ENCODE measurements around the gene RMND1.

Gene RMND1

DNA sequence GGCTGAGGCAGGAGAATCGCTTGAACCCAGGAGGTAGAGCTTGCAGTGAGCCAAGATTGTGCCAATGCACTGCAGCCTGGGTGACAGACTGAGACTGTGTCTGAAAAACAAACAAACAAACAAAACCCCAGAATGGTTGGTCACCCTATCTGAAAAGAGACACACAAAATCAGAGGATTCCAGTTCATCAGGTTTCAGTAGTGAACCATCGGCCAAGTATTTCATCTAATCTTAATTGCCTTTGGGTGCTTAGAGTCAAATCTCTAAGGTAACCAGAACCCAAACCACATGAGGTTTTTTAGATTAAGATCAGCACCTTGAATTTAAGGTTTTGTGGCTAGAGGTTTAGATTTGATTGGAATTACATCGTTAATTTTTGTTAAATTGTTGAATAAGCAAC lies 52.2 kb downstream of the RMND1 start:
- H3F3A ChIP-seq (ENCODE audit: insufficient read depth, low read length): no peaks in the 10 kb centered on the region
- H4K20me1 ChIP-seq (ENCODE audit: insufficient read depth, low read length): peaks cover 2% of the 10 kb centered on the region; the same call in 1 of the 2 replicates
- H3K9me2 ChIP-seq (ENCODE audit: low read depth, low read length): no peaks in the 10 kb centered on the region
- peaks cover 89% of the 10 kb centered on the region for H3K79me2 ChIP-seq (ENCODE audit: insufficient read depth, low read length)
- H3K4me1 ChIP-seq (ENCODE audit: insufficient read depth, low read length, severe bottlenecking): peaks cover 9% of the 10 kb centered on the region
- no peak overlapping the region for H3K4me2 ChIP-seq (ENCODE audit: low read length)
- H3K36me3 ChIP-seq (ENCODE audit: insufficient read depth, low read length): peaks cover 75% of the 10 kb centered on the region
- no peak overlapping the region for H3K27ac ChIP-seq (ENCODE audit: low read depth, low read length, poor library complexity, severe bottlenecking)
- H3K9me3 ChIP-seq (ENCODE audit: low read length): no peaks in the 10 kb centered on the region
- TF ChIP-seq, protein P1, sequence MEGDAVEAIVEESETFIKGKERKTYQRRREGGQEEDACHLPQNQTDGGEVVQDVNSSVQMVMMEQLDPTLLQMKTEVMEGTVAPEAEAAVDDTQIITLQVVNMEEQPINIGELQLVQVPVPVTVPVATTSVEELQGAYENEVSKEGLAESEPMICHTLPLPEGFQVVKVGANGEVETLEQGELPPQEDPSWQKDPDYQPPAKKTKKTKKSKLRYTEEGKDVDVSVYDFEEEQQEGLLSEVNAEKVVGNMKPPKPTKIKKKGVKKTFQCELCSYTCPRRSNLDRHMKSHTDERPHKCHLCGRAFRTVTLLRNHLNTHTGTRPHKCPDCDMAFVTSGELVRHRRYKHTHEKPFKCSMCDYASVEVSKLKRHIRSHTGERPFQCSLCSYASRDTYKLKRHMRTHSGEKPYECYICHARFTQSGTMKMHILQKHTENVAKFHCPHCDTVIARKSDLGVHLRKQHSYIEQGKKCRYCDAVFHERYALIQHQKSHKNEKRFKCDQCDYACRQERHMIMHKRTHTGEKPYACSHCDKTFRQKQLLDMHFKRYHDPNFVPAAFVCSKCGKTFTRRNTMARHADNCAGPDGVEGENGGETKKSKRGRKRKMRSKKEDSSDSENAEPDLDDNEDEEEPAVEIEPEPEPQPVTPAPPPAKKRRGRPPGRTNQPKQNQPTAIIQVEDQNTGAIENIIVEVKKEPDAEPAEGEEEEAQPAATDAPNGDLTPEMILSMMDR (IDR thresholded peaks at IDR 0.05; ENCODE audit: low read length): no peak
- TF ChIP-seq EZH2 (IDR thresholded peaks at IDR 0.05; ENCODE audit: borderline replicate concordance, low read length): no peak
- H2AFZ ChIP-seq (ENCODE audit: low read length): no peak overlapping the region
- H3K27me3 ChIP-seq (ENCODE audit: insufficient read depth, low read length): no peaks in the 10 kb centered on the region
- no peak overlapping the region for H3K4me3 ChIP-seq (ENCODE audit: low read depth, low read length, poor library complexity, severe bottlenecking)
- H3K9ac ChIP-seq (ENCODE audit: low read length): no peak overlapping the region

DNA sequence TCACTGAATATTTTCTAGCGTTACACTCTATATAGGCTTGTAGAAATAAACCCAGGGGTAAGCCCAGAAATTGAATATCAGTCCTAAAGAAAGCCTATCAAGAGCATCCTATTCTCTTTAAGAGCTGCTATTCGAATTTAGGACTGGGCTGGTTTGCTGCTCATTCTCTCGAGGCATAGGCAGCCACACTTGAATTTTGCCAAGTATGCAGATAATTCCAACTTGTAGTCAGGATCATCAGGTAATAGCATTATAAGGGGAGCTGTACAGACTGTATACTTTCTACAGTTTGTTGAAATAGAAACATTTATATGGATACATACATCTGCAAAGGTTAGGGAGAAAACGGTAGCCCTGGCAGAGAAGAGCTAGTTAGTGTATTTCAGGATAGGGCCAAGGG lies 58.5 kb downstream of the RMND1 start:
- no peak for TF ChIP-seq EZH2 (IDR thresholded peaks at IDR 0.05; ENCODE audit: borderline replicate concordance, low read length)
- TF ChIP-seq, protein P1 (IDR thresholded peaks at IDR 0.05; ENCODE audit: low read length): no peak
- Histone ChIP-seq H3K4me3 (ENCODE audit: low read depth, low read length, poor library complexity, severe bottlenecking) (peak overlapping the region; percentile 100), H3K4me2 (ENCODE audit: low read length) (peak overlapping the region; percentile 92), H4K20me1 (ENCODE audit: insufficient read depth, low read length) (peaks cover 2% of the 10 kb centered on the region; the same call in 1 of the 2 replicates), H3K9ac (ENCODE audit: low read length) (peak overlapping the region; percentile 72), H3K4me1 (ENCODE audit: insufficient read depth, low read length, severe bottlenecking) (peaks cover 46% of the 10 kb centered on the region), H3K27ac (ENCODE audit: low read depth, low read length, poor library complexity, severe bottlenecking) (no peak overlapping the region), H3K79me2 (ENCODE audit: insufficient read depth, low read length) (peaks cover 73% of the 10 kb centered on the region), H3K36me3 (ENCODE audit: insufficient read depth, low read length) (peaks cover 48% of the 10 kb centered on the region), H3F3A (ENCODE audit: insufficient read depth, low read length) (0 out of 2 replicates have a peak, but pooled peaks cover 6% of the 10 kb centered on the region), H3K27me3 (ENCODE audit: insufficient read depth, low read length) (no peaks in the 10 kb centered on the region), H2AFZ (ENCODE audit: low read length) (no peak overlapping the region), H3K9me2 (ENCODE audit: low read depth, low read length) (no peaks in the 10 kb centered on the region), H3K9me3 (ENCODE audit: low read length) (no peaks in the 10 kb centered on the region)

DNA sequence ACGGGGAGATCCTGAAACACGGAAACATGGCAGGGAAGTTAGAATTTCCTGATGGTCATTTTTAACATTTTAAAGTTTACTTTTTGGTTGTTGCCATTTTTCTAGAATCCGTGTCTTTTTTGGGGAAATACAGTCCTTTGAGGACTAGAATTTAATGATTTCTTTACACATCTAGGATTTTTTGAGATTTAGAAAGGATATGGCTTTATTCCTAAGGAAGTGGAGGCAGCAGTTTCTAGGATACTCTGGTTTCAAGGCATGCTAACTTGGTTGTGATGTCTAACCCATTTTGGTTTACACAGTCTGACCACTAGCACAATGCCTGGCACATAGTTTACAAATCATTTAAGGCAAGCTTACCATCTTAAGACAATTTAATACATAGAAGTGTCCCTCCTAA lies 59.5 kb downstream of the RMND1 start:
- H3K4me1 ChIP-seq (ENCODE audit: insufficient read depth, low read length, severe bottlenecking): peaks cover 51% of the 10 kb centered on the region
- TF ChIP-seq, protein P1 (IDR thresholded peaks at IDR 0.05; ENCODE audit: low read length): no peak
- no peak for TF ChIP-seq EZH2 (IDR thresholded peaks at IDR 0.05; ENCODE audit: borderline replicate concordance, low read length)
- H3K4me3 ChIP-seq (ENCODE audit: low read depth, low read length, poor library complexity, severe bottlenecking): peak overlapping the region; percentile 100
- peaks cover 73% of the 10 kb centered on the region for H3K79me2 ChIP-seq (ENCODE audit: insufficient read depth, low read length)
- no peaks in the 10 kb centered on the region for H3K9me2 ChIP-seq (ENCODE audit: low read depth, low read length)
- 0 out of 2 replicates have a peak, but pooled peaks cover 6% of the 10 kb centered on the region for H3F3A ChIP-seq (ENCODE audit: insufficient read depth, low read length)
- peak overlapping the region; percentile 93 for H3K27ac ChIP-seq (ENCODE audit: low read depth, low read length, poor library complexity, severe bottlenecking)
- H3K27me3 ChIP-seq (ENCODE audit: insufficient read depth, low read length): no peaks in the 10 kb centered on the region
- H2AFZ ChIP-seq (ENCODE audit: low read length): no peak overlapping the region
- H4K20me1 ChIP-seq (ENCODE audit: insufficient read depth, low read length): peaks cover 2% of the 10 kb centered on the region; the same call in 1 of the 2 replicates
- H3K9me3 ChIP-seq (ENCODE audit: low read length): no peaks in the 10 kb centered on the region
- H3K4me2 ChIP-seq (ENCODE audit: low read length): peak overlapping the region; percentile 92
- H3K9ac ChIP-seq (ENCODE audit: low read length): peak overlapping the region; percentile 72
- peaks cover 46% of the 10 kb centered on the region for H3K36me3 ChIP-seq (ENCODE audit: insufficient read depth, low read length)

Data from OCI-LY1 (cell line).